SK-N-MC (cell line): ENCODE measurements around the gene PRKCSH.

Experiments
- EZH2 ChIP-seq: fragments of 200-600 bp; sonication (generic); IDR thresholded peaks from one replicate; pipeline ENCODE4 v1.6.1; 2017; ENCODE audit warnings: antibody characterized with exemption
- POLR2AphosphoS5 ChIP-seq: IDR thresholded peaks from 2 replicates; pipeline ENCODE4 v1.6.1; 2012; ENCODE audit warnings: mild to moderate bottlenecking, low read depth, low read length, borderline replicate concordance

- no peak for TF ChIP-seq EZH2
- TF ChIP-seq POLR2AphosphoS5: no peak
Observed at GRCh38 chr19:11401808-11402543, 33.5 kb upstream of the PRKCSH start.
